ENCODE measurements around the gene DDX21. TPM values are rescaled to one million over a fixed set of nuclear protein-coding genes. Genes with fewer than 3 reads are reported as not detected.

Gene DDX21
- total RNA-seq: 69.9 and 127 TPM in 2 replicates

DNA sequence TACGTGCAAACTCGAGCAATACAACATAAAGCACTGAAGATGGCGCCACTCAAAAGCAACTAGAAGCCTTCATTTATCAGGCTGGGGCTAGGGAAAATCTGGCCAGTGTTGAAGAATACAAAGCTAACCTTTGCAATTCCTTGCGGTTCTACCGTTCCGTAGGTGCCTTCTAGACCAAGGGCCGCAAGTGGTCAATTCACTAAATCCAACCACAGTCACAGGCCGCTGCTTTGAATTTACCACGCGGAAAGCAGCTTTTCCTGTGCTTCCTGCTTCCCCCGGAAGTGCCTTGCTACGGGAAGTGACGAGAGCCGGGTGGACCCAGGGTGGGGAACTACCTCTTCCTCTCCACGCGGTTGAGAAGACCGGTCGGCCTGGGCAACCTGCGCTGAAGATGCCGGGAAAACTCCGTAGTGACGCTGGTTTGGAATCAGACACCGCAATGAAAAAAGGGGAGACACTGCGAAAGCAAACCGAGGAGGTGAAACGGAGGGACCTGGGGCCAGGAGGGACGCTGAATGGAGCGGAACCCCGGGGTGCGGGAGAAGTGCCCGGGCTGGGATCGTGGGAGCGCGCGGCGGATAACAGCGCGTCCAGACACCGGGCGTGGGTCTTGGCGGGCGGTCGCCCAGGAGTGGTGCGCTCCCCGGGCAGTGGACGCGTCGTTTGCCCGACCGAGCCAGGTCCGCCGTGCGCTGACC is at the start of gene DDX21:
Gene DDX21 (plus strand): TSS at position 339 of the 701 bp plus-strand sequence. CDS start 56 bp downstream, at position 395.

DNA sequence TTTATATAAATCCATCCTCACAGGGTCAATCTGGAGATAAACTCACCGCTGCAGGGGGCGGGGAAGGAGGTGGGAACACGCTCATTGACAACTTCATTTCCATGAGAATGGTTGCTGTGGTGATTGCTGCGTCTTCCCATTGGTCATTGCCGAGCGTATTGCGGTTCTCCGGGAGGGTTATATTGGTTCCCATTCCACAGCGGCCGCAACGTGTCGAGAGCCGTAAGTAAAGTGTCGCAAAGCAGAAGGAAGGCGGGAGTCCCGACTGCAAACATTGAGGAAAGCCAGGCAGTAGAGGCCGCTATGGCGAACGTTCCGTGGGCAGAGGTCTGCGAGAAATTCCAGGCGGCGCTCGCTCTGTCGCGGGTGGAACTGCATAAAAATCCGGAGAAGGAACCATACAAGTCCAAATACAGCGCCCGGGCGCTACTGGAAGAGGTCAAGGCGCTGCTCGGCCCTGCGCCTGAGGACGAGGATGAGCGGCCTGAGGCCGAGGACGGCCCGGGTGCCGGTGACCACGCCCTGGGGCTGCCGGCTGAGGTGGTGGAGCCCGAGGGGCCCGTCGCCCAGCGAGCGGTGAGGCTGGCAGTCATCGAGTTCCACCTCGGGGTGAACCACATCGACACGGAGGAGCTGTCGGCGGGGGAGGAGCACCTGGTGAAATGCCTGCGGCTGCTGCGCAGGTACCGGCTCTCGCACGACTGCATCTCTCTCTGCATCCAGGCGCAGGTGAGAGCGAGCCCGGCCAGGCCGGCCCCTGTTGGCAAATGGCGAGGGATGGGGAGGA is 32.8 kb downstream of the DDX21 start, which contains the start of gene KIFBP:
Gene KIFBP (plus strand): TSS at position 274 of the 787 bp plus-strand sequence. CDS start 30 bp downstream, at position 304.

Other genes starting within 250 kb of the DDX21 start
- 23.1 and 33.4 TPM in 2 replicates for gene CCAR1, start 234.9 kb upstream of the DDX21 start, total RNA-seq
- under 0.01 and 0.19 TPM in 2 replicates for gene STOX1, start 128.6 kb upstream of the DDX21 start, total RNA-seq
- gene DDX50, start 54.9 kb upstream of the DDX21 start, total RNA-seq: 81.3 and 91.3 TPM in 2 replicates
- gene KIFBP, start 32.6 kb downstream of the DDX21 start, total RNA-seq: 41.2 and 72.5 TPM in 2 replicates
- gene SRGN, start 131.9 kb downstream of the DDX21 start, total RNA-seq: 1,466 and 2,025 TPM in 2 replicates
- 33.0 and 43.1 TPM in 2 replicates for gene VPS26A, start 168.0 kb downstream of the DDX21 start, total RNA-seq
- 29.3 and 33.9 TPM in 2 replicates for gene SUPV3L1, start 224.1 kb downstream of the DDX21 start, total RNA-seq

All from regular cardiac myocyte (primary cell).